ENCODE measurements around the gene BMF. TPM values are rescaled to one million over a fixed set of nuclear protein-coding genes. Genes with fewer than 3 reads are reported as not detected.

BMF gene
- total RNA-seq, 1 donor from 2014 or later = 16.9 TPM

GRCh38 chr15:40103864-40104271, 4.8 kb downstream of the BMF start:
- no peak for DNase-seq (ENCODE audit: low spot score)

GRCh38 chr15:40102897-40103858, 5.5 kb downstream of the BMF start:
- peak; percentile 94 for DNase-seq (ENCODE audit: low spot score)

GRCh38 chr15:40100947-40101905, 7.5 kb downstream of the BMF start:
- no peak for DNase-seq (ENCODE audit: low spot score)

- DNase-seq (ENCODE audit: low spot score) = no peak
Observed at GRCh38 chr15:40100123-40100946, 8.3 kb downstream of the BMF start.

GRCh38 chr15:40098489-40099261, 10.0 kb downstream of the BMF start:
- peak; percentile 97 for DNase-seq (ENCODE audit: low spot score)

- peak; percentile 57 for DNase-seq (ENCODE audit: low spot score)
Observed at GRCh38 chr15:40097968-40098476, 10.7 kb downstream of the BMF start.

- no peak for DNase-seq (ENCODE audit: low spot score)
Observed at GRCh38 chr15:40097096-40097967, 11.3 kb downstream of the BMF start.

GRCh38 chr15:40096094-40096891, 12.4 kb downstream of the BMF start:
- DNase-seq (ENCODE audit: low spot score) = peak; percentile 78

- no peak for DNase-seq (ENCODE audit: low spot score)
Observed at GRCh38 chr15:40095371-40096093, 13.1 kb downstream of the BMF start.

- no peak for DNase-seq (ENCODE audit: low spot score)
Observed at GRCh38 chr15:40094156-40094555, 14.5 kb downstream of the BMF start.

GRCh38 chr15:40092979-40093869, 15.5 kb downstream of the BMF start:
- DNase-seq (ENCODE audit: low spot score) = no peak

- DNase-seq (ENCODE audit: low spot score) = peak; percentile 96
Observed at GRCh38 chr15:40092256-40092978, 16.3 kb downstream of the BMF start.

GRCh38 chr15:40091861-40092255, 16.8 kb downstream of the BMF start:
- DNase-seq (ENCODE audit: low spot score) = peak; percentile 87

- DNase-seq (ENCODE audit: low spot score) = no peak
Observed at GRCh38 chr15:40090774-40091455, 17.8 kb downstream of the BMF start.

Data from umbilical cord (tissue), 2 donors.